IPS DF 6.9 (cell line): ENCODE results near the gene MTCH1.
"Not testable (repeated sequence)": the region's sequence is repeated elsewhere in the genome, so short reads cannot be mapped to it uniquely, and the experiment has no call there.

Experiments used
- DNase-seq: peaks from one replicate; pipeline ENCODE4 v3.0.0-alpha.2; 2013; ENCODE audit warnings: low read depth, low spot score
- H3K27ac ChIP-seq: one replicate; pipeline ENCODE4 v1.5.1; 2013; ENCODE audit warnings: low read length, control low read depth
- H3K27me3 ChIP-seq: 2 replicates; pipeline ENCODE4 v1.6.1; 2013; ENCODE audit warnings: mild to moderate bottlenecking, low read length; ENCODE audit not compliant: control insufficient read depth, insufficient read depth
- H3K36me3 ChIP-seq: 2 replicates; pipeline ENCODE4 v1.6.1; 2013; ENCODE audit warnings: low read length; ENCODE audit not compliant: control insufficient read depth, insufficient read depth
- H3K4me1 ChIP-seq: 2 replicates; pipeline ENCODE4 v1.6.1; 2013; ENCODE audit warnings: low read length; ENCODE audit not compliant: control insufficient read depth, insufficient read depth
- H3K4me3 ChIP-seq: 2 replicates; pipeline ENCODE4 v1.5.1; 2013; ENCODE audit warnings: mild to moderate bottlenecking, low read length
- H3K9me3 ChIP-seq: 2 replicates; pipeline ENCODE4 v1.6.1; 2013; ENCODE audit warnings: low read length, inconsistent platforms; ENCODE audit not compliant: control insufficient read depth, insufficient read depth
- WGBS: extraction: QIAGEN DNeasy Blood & Tissue Kit; methylation state at CpG from one replicate; pipeline ENCODE4 v1.1.7; 2013; ENCODE audit warnings: mixed read lengths, missing lambda C conversion rate; ENCODE audit not compliant: insufficient read length, insufficient coverage; 5-methylcytosine and 5-hydroxymethylcytosine counted together

The MTCH1 gene

DNA sequence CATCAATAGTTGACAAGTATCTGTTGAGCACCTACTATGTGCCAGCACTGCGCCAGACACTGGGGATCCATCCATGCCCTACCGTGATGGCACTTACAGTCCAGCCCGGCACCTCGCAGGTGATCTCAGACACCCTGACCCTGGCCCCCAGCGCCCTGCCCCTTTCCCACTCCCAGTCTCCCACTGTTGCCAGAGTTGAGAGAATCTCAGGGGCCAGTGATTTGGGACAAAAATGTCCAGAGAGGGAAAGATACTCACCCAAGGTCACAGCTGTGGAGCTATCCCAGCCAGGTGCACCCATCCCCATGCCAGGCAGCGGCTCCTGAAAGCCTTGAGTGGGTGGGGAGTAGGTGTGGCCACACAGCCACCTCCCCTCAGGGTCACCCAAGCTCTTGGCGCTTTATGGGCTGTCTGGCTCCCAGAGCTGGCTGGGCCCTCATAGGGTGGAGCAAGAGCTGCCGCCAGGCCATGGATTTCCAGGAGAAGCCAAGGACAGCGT lies 28.2 kb downstream of the MTCH1 start:
- H3K4me3 ChIP-seq, result no peak overlapping the region
- no peaks in the 10 kb centered on the region for H3K27me3 ChIP-seq
- H3K27ac ChIP-seq, result no peak overlapping the region
- no peaks in the 10 kb centered on the region for H3K9me3 ChIP-seq
- H3K4me1 ChIP-seq, result no peaks in the 10 kb centered on the region; the same call in 1 of the 2 replicates
- WGBS, result no CpG with 5 or more reads among the region's 9 CpGs
- H3K36me3 ChIP-seq, result no peaks in the 10 kb centered on the region
- no peak for DNase-seq

DNA sequence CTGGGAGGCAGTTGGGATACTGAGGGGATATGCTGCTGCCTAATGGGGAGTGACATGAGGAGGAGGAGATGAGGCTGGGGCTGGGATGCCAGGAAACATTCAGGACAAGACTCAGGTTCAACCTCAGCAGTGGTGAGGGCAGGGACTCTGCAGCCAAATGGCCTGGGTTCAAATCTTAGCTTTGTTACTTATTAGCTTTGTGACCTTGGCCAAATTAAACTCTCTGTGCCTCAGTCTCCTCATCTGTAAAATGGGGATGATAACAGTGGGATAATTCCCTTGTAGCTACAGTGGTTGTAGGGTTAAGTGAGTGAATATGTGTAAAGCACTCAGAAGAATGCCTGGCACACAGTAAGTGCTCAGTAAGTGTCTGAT lies 29.6 kb downstream of the MTCH1 start:
- Histone ChIP-seq H3K36me3 (no peaks in the 10 kb centered on the region), H3K9me3 (no peaks in the 10 kb centered on the region), H3K4me1 (no peaks in the 10 kb centered on the region), H3K4me3 (no peak overlapping the region), H3K27ac (no peak overlapping the region), H3K27me3 (no peaks in the 10 kb centered on the region)
- no peak for DNase-seq

DNA sequence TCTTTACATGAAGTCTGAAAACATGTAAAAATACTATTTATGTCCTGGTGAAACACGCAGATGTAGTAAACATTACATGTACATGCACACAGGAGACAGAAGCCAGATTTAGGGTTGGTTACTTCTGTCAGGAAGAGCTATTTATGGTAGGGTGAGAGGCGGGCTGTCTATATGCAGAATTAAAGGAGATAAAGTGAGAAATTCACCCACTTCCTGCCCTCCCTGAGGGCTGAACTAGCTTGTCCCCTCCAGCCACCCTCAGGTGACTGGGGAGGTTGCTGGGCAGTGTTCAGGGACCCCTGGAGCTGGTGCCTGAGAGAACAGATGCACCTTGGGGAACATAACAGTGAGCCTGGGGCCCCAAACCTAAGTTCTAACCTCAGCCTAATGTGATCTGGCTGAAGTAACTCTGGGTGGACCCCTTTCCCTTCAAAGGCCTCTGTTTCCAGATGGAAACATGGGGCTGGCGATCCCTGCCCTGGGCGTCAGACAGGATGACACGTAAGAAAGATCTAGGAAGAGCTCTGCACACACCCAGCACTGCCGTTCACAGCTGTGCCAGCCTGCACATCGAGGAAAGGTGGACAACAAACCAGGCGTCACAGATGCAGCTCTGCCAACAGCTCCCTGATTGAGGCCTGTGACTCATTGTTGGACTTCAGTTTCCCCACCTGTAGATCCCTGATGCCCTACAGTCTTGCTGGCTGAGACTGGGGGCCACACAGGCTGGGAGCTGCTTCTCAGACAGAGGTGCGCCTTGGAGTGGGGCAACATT lies 30.1 kb downstream of the MTCH1 start:
- no peak overlapping the region for H3K4me3 ChIP-seq
- no peak overlapping the region for H3K27ac ChIP-seq
- H3K27me3 ChIP-seq, result no peaks in the 10 kb centered on the region
- no CpG with 5 or more reads among the region's 9 CpGs for WGBS
- H3K4me1 ChIP-seq, result no peaks in the 10 kb centered on the region
- DNase-seq, result no peak
- H3K9me3 ChIP-seq, result no peaks in the 10 kb centered on the region
- H3K36me3 ChIP-seq, result no peaks in the 10 kb centered on the region

DNA sequence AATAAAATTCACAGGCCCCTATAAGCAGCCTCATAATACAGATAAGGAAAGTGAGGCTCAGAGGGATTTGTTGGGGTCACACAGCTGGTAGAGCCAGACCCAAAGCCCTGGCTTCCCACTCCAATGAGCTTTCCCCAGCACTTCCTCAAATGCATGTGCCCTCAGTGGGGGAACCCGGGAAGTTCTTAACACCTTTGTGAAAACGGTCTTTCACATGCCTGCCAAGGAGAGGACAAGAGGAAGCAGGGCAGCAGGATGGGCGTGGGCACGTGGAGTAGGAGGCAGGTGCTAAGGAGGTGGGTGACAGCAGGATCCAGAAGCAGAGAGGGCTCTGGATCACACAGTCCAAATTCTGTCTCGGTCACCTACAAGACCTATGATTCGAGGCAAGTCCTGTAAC lies 30.9 kb downstream of the MTCH1 start:
- H3K4me3 ChIP-seq, result no peak overlapping the region

DNA sequence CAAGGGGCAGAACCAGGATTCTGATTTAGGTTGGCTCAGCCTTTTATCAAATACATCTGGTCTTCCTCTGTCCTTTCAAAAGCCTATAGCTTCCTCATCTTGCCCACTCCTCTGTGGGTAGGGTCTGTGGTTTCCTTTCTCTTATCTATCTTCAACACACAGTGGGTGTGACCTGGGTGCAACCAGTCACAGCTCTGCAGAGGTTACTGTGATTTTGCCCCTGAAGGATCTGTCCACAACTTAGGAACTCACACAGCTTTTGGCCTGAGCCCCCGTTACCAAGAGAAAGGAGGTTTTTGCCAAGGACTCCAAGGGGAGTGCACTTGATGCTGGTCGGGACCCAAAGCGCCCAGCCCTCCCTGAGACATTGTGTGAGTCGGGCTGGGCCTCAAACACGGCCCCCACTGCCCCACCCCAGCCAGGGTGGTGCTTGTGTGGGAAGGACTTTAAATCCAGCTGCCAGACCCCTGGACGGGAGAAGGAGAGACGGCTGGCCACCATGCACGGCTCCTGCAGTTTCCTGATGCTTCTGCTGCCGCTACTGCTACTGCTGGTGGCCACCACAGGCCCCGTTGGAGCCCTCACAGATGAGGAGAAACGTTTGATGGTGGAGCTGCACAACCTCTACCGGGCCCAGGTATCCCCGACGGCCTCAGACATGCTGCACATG lies 31.6 kb downstream of the MTCH1 start, which contains the start of gene PI16:
Gene PI16 (plus strand): TSS at position 477 of the 670 bp plus-strand sequence. CDS start 23 bp downstream, at position 500.
- H3K9me3 ChIP-seq, result no peaks in the 10 kb centered on the region
- no peaks in the 10 kb centered on the region for H3K4me1 ChIP-seq
- no CpG with 5 or more reads among the region's 14 CpGs for WGBS
- H3K4me3 ChIP-seq, result no peak within 1 kb of the TSS
- no peak within 1 kb of the TSS for H3K27ac ChIP-seq
- no peak for DNase-seq
- H3K27me3 ChIP-seq, result no peaks in the 10 kb centered on the region
- H3K36me3 ChIP-seq, result no peaks in the 10 kb centered on the region

More for the DNA sequence above, 30.9 kb downstream of the MTCH1 start:
- H3K36me3 ChIP-seq, result no peaks in the 10 kb centered on the region
- no peaks in the 10 kb centered on the region for H3K27me3 ChIP-seq
- H3K4me1 ChIP-seq, result no peaks in the 10 kb centered on the region
- DNase-seq, result no peak
- no peaks in the 10 kb centered on the region for H3K9me3 ChIP-seq
- H3K27ac ChIP-seq, result no peak overlapping the region
- no CpG with 5 or more reads among the region's 6 CpGs for WGBS

DNA sequence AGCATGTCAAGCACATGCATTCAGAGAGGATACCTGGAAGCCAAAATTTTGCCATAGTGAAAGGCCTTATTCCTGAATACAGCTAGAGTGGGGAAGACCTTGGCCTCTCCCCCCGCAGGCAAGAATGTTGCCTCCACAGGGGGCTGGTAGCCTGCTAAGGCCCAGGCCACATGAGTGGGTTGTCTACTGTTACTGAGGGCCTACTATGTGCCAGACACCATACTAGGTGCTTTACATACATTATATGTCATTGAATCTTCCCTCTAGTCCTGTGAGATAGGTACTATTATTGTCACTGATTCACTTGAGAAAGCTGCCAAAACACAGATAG lies 32.1 kb downstream of the MTCH1 start:
- no peaks in the 10 kb centered on the region for H3K27me3 ChIP-seq
- DNase-seq, result no peak
- H3K4me1 ChIP-seq, result peaks cover 2% of the 10 kb centered on the region; the same call in 1 of the 2 replicates
- H3K4me3 ChIP-seq, result no peak overlapping the region
- H3K36me3 ChIP-seq, result no peaks in the 10 kb centered on the region
- H3K9me3 ChIP-seq, result no peaks in the 10 kb centered on the region
- no CpG with 5 or more reads among the region's 1 CpG for WGBS
- no peak overlapping the region for H3K27ac ChIP-seq

DNA sequence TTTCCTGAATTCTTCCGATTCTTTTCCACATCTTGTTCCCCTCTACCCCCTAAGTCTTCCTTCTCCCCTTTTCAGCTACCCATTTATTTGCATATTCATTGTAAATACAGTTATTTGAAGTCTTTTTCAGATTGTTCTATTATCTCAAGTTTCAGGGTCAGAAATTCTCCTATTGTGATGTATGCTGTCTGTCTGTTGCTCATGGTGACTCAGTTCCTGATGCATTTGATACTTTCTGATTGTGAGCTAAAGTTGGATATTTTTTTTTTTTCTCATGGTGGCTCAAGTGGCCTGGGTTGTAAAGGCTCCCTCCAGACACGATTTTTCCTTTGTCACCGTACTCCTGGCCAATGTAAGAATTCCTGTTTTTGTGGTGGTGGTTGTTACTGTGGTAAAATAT lies 36.4 kb downstream of the MTCH1 start:
- Histone ChIP-seq H3K9me3 (no peaks in the 10 kb centered on the region), H3K4me1 (peaks cover 2% of the 10 kb centered on the region; the same call in 1 of the 2 replicates), H3K27me3 (no peaks in the 10 kb centered on the region), H3K36me3 (no peaks in the 10 kb centered on the region), H3K4me3 (no peak overlapping the region), H3K27ac (no peak overlapping the region)
- WGBS, result no CpG with 5 or more reads among the region's 3 CpGs
- DNase-seq, result no peak

DNA sequence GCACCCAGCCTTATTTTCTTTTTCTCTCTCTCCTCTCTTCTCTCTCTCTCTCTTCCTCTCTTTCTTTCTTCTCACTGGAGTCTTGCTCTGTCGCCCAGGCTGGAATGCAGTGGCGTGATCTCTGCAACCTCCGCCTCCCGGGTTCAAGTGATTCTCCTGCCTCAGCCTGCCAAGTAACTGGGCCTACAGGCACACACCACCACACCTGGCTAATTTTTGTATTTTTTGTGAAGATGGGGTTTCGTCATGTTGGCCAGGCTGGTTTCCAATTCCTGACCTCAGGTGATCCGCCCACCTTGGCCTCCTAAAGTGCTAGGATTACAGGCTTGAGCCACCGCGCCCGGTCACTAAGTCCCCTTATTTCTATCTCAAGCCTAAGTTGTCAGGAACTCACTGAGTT lies 36.9 kb downstream of the MTCH1 start:
- H3K4me3 ChIP-seq, H3K27ac ChIP-seq, H3K27me3 ChIP-seq, H3K4me1 ChIP-seq, H3K9me3 ChIP-seq, DNase-seq, H3K36me3 ChIP-seq: not testable (repeated sequence)
- no CpG with 5 or more reads among the region's 9 CpGs for WGBS

DNA sequence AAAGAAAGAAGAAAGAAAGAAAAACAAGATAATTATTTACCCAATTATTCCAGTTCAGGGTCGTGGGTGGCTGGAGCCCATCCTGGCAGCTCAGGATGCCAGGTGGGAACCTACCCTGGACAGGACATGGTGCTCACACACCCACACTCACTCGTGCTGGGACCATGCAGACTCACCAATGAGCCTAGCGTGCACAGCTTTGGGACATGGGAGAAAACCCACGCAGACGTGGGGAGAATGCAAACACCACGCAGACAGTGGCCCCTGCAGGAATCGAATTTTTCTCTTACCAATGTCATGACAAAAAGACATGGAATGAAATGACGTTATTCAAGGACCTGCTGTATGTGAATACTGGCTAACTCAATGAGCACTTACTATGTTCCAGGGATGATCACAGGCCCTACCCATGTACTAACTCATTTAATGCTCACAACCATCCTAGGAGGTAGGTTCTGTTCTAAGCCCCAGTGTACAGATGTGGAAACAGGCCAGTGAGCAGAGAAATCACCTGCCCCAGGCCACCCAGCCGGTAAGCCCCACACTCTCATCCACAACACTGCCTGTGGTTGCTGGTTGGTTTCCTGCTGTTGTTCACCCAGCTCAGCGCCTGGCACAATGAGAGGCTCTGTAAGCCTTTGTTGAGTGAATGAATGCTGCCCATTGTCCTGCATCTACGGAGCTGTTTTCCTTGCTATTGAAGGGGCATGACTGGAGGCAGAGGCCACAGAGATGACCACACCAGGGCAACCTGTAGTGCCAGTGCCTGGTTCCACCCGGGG lies 38.2 kb downstream of the MTCH1 start:
- WGBS, result no CpG with 5 or more reads among the region's 12 CpGs
- DNase-seq, result no peak
- Histone ChIP-seq H3K27me3 (no peaks in the 10 kb centered on the region), H3K27ac (no peak overlapping the region), H3K4me1 (peaks cover 2% of the 10 kb centered on the region; the same call in 1 of the 2 replicates), H3K36me3 (no peaks in the 10 kb centered on the region), H3K4me3 (no peak overlapping the region), H3K9me3 (no peaks in the 10 kb centered on the region)

DNA sequence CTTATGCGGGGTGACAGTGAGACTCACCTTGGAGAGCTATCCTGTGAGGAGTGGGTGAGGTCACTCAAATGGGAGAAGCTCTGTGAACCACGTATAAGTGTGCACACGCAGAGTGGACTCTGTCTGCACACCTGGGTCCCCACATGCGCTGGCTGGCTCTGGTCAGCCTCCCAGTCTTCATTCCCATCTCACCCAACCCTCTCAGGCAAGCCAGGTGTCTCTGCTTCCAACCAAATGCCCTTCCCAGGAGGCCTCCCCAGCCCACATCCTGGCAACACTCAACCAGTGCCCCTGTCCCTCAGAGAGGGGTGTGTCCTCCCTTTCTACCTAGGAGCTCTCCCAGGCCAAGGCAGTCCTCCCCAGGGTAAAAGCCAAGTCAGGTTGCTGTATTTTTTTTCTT lies 39.5 kb downstream of the MTCH1 start:
- no CpG with 5 or more reads among the region's 4 CpGs for WGBS
- Histone ChIP-seq H3K4me1 (peaks cover 2% of the 10 kb centered on the region; the same call in 1 of the 2 replicates), H3K27me3 (no peaks in the 10 kb centered on the region), H3K4me3 (no peak overlapping the region), H3K36me3 (no peaks in the 10 kb centered on the region), H3K27ac (no peak overlapping the region), H3K9me3 (no peaks in the 10 kb centered on the region)
- no peak for DNase-seq
